Right renal pelvis (tissue), 4 donors: Measurements from ENCODE around the gene RIIAD1. TPM values are rescaled to one million over a fixed set of nuclear protein-coding genes. Genes with fewer than 3 reads are reported as not detected.

ENCODE experiments used
- DNase-seq, 4 donors: peaks; one replicate each; pipeline ENCODE4 v3.0.0-alpha.2; 2013; ENCODE audit warnings: low read depth in 4 of 4, low spot score in 3 of 4, missing footprints in 1 of 4
- polyA plus RNA-seq, 4 donors: library from polyadenylated mRNA; unstranded; fragments of 120-200 nt; gene quantifications; one replicate each; pipeline ENCODE4 v1.2.1, GENCODE V29; 2013; ENCODE audit not compliant: insufficient read length in 4 of 4

Gene RIIAD1
- polyA plus RNA-seq, 4 donors: 0.44 TPM; not detected in 2

- no peak for DNase-seq
Measured at GRCh38 chr1:151710187-151710840, 11.0 kb upstream of the RIIAD1 start.

- DNase-seq: no peak
Measured at GRCh38 chr1:151711044-151711800, 10.1 kb upstream of the RIIAD1 start.

- no peak for DNase-seq
Measured at GRCh38 chr1:151711951-151712350, 9.4 kb upstream of the RIIAD1 start.

- DNase-seq: no peak
Measured at GRCh38 chr1:151713044-151713443, 8.3 kb upstream of the RIIAD1 start.

GRCh38 chr1:151713874-151714273, 7.4 kb upstream of the RIIAD1 start:
- DNase-seq: no peak

GRCh38 chr1:151714820-151715725, 6.2 kb upstream of the RIIAD1 start:
- DNase-seq: no peak

- DNase-seq: no peak
Measured at GRCh38 chr1:151715726-151716404, 5.5 kb upstream of the RIIAD1 start.

- no peak for DNase-seq
Measured at GRCh38 chr1:151716405-151716762, 4.9 kb upstream of the RIIAD1 start.

GRCh38 chr1:151716771-151717631, 4.3 kb upstream of the RIIAD1 start, which contains the start of gene CELF3:
Gene CELF3, minus strand, starts transcription at chr1:151716803. Its CDS starts 783 bp downstream, at chr1:151716020.
- peak in 1 of 4 donors; percentile 47 for DNase-seq

- no peak for DNase-seq
Measured at GRCh38 chr1:151718011-151718431, 3.3 kb upstream of the RIIAD1 start.

GRCh38 chr1:151718666-151719065, 2.7 kb upstream of the RIIAD1 start:
- DNase-seq: no peak

GRCh38 chr1:151720125-151720524, 1.2 kb upstream of the RIIAD1 start:
- DNase-seq: no peak

GRCh38 chr1:151720554-151720953, 768 bp upstream of the RIIAD1 start:
- no peak for DNase-seq

- no peak for DNase-seq
Measured at GRCh38 chr1:151721788-151722510, 627 bp downstream of the RIIAD1 start.

- DNase-seq: no peak
Measured at GRCh38 chr1:151723726-151724370, 2.5 kb downstream of the RIIAD1 start.

- no peak for DNase-seq
Measured at GRCh38 chr1:151728151-151729054, 7.1 kb downstream of the RIIAD1 start.
